Activated CD4-positive, alpha-beta T cell treated with anti-CD3 and anti-CD28 coated beads for 4 hours (primary cell): ENCODE data around the gene UPB1.
"Not testable (repeated sequence)": the region's sequence is repeated elsewhere in the genome, so short reads cannot be mapped to it uniquely, and the experiment has no call there.

Experiments used
- DNase-seq, 2 donors: peaks; one replicate each; pipeline ENCODE4 v3.0.0-alpha.2; 2020

Gene UPB1

GRCh38 chr22:24482998-24483397 lies 12.1 kb upstream of the UPB1 start:
- DNase-seq, result no peak

DNA sequence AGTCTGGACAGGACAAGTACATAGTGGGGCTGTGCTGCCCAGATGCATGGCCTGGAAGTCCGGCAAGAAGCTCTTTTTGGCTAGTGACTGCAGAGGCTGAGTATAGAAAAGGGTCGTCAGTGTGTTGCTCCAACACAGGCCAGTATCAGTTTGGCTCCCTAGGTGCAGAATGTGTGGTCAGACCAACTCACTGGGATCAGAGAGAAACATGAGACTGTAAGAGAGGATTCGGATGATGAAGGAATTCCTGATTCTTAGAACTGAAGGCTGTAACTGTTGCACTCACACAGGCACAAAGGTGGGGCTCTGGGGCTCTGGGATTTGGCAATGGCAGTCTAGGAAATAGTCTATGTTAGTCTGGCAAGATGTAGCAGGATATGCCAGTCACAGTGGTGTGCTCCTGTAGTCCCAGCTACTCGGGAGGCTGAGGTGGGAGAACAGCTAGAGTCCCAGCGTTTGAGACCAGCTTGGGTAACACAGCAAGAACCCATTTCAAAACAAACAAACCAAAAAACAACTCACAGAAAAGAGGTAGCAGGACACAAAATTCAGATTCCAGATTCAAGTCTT lies 11.1 kb upstream of the UPB1 start:
- no peak for DNase-seq

- no peak for DNase-seq
Observed at GRCh38 chr22:24485170-24485569, 10.0 kb upstream of the UPB1 start.

GRCh38 chr22:24485608-24486007 lies 9.5 kb upstream of the UPB1 start:
- DNase-seq, result no peak

- DNase-seq, result no peak
Observed at GRCh38 chr22:24486501-24486921, 8.6 kb upstream of the UPB1 start.

DNA sequence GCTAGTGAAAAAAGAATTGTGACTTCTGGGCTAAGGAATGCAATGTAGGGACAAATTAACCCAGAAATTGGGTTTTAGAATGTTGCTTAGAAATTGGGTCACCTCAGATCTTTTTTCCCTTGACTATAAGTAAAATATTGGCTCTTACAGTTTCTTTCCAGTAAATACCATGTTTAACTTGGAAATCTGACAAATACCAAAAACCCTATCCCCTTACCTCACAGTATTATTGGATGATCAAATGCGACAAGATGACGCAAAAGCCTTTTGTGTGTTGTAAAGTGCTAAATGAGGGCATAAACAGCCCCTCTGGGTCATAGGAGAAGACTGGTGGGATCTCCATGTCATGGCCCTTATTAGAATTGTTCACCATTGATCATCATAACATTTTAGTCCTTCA lies 6.1 kb upstream of the UPB1 start:
- no peak for DNase-seq

DNA sequence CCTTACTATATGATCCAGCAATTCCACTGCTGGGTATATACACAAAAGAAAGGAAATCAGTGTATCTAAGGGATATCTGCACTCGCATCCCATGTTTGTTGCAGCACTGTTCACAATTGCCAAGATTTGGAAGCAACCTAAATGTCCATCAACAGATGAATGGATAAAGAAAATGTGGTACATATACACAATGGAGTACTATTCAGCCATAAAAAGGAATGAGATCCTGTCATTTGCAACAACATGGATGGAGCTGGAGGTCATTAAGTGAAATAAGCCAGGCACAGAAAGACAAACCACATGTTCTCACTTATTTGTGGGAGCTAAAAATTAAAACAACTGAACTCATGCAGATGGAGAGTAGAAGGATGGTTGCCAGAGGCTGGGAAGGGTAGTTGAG lies 5.7 kb upstream of the UPB1 start:
- not testable (repeated sequence) for DNase-seq

DNA sequence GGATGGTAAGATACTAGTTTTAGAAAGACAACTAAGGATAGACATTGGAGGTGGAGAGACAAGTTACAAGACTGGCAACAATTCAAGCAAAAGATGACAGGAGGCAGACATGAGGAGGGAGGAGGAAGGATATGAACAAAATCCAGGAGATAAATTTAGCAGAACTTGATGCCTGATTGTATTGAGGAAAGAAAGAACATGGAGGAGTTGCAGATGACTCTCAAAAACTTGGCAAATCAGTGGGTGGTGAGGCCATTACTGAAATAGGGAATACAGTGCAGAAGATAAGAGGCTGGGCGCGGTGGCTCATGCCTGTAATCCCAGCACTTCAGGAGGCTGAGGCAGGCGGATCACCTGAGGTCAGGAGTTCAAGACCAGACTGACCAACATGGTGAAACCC lies 2.7 kb upstream of the UPB1 start:
- no peak for DNase-seq

DNA sequence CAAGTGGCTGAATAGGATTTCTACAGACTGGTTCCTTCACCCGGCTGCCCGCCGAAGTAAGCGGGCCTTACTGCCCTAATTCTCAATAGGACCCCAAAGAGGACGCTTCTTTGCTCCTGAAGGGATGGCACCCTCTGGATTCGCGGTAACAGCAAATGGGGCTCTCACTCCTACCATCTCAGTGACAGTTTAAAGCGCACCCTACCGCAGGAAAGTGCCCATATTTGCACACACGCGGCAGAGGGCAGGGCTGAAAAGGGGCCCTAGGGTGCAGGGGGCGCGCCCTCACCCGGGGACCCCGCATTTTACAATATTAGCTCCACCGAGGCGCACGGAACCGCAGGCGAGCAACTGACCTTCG lies 985 bp upstream of the UPB1 start:
- no peak for DNase-seq

- no peak for DNase-seq
Observed at GRCh38 chr22:24495365-24495675, 188 bp downstream of the UPB1 start.

DNA sequence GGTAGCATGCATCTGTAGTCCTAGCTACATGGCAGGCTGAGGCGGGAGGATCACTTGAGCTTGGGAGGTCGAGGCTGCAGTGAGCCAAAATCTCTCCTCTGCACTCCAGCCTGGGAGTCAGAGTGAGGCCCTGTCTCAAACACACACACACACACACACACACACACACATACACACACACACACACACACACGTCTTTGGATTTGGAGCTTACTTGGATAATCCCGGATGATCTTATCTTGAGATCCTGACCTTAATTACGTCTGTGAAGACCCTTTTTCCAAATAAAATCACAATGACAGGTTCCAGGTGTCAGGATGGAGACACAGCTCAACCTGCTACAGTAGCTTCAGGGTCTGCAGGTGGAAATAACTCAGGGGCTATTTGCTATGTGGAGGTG lies 1.1 kb downstream of the UPB1 start:
- no peak for DNase-seq

DNA sequence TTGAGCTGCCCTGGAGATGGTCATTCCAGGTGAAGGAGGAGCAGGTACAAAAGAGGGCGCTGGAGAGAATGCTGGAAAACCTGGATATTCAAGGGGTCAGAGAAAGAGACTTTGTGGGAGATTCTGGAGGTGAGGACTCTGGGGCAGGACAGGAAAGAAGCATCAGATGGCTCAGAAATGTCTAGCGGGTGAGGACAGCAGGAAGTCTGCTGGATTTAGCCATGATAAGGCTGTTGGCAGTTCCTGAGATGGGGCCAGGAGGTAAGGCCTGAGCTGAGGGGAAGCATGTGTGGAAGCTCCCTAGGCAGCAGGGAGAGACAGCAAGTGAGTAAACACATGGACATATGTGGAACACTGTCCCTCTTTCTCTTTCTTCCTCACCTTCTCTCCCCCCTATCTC lies 1.5 kb downstream of the UPB1 start:
- no peak for DNase-seq

GRCh38 chr22:24497841-24498258 lies 2.7 kb downstream of the UPB1 start:
- DNase-seq, result no peak

DNA sequence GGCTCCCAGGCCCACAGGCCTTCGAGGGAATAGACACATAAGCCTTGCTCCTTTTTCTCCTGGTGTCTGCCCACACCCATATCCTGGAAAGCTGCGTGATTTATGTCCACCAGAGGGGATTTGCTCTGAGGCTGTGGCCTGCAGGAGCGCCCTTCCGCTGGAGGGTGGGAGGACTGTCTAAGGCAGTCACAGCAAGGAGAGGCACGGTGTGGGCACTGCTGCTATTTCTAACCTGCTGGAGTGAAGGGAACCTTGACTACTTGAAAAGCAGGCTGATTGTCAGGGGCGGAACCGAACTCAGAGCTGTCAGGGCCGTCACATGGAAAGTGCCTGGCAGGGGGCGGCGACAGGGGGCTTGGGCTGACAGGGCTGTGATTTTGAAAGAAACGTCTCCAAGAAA lies 3.7 kb downstream of the UPB1 start:
- no peak for DNase-seq

- no peak for DNase-seq
Observed at GRCh38 chr22:24499706-24500276, 4.7 kb downstream of the UPB1 start.

DNA sequence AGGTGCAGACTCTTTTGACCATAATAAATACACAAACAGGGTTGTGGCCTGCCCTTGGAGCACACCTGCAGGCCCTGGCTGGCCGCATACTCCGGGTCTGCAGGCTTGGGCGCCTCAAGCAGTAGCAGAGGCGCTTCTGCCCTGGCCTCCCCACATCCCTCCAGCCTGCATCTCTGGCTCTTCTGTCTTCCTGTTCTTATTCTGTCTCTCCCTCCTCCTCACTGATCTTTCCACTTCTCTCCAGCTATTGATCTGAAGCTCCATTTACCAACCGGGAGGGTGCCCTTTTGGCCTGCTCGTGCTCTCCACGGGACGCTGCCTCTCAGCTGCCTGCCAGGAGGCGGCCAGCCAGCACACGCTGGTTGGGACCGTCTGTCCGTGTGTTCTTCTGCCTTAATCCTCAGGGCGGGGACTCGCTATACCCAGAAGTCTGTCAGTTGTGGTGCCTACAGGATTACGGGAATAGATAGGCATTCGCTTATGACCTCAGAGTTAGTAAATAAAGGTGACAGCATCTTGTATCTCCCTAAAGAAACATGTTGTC lies 5.2 kb downstream of the UPB1 start:
- DNase-seq, result no peak

GRCh38 chr22:24501301-24502005 lies 6.3 kb downstream of the UPB1 start:
- no peak for DNase-seq

- DNase-seq, result no peak
Observed at GRCh38 chr22:24502034-24502433, 6.9 kb downstream of the UPB1 start.

DNA sequence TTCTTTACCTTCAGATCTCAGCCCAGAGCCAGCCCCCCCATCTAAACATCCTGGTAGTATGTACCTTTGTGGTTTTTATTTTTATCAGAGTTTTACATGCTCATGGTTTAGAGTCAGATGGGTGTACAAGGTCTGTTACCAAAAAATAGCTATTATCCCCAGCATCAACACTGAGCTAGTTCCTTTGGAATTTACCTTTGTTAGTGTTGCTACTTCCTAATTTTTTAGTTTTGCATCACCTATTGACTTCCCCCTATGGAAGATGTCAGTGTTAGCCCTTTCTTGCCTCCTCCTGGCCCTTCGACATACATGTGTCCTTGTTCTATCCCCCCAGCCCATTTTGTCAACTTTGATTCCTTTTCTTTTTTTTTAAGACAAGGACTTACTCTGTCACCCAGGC lies 7.4 kb downstream of the UPB1 start:
- DNase-seq, result no peak

- DNase-seq, result peak; percentile 55 to 71
Observed at GRCh38 chr22:24503137-24503842, 8.2 kb downstream of the UPB1 start.

- DNase-seq, result no peak
Observed at GRCh38 chr22:24503843-24504338, 8.8 kb downstream of the UPB1 start.

- DNase-seq, result no peak
Observed at GRCh38 chr22:24504540-24504939, 9.4 kb downstream of the UPB1 start.

DNA sequence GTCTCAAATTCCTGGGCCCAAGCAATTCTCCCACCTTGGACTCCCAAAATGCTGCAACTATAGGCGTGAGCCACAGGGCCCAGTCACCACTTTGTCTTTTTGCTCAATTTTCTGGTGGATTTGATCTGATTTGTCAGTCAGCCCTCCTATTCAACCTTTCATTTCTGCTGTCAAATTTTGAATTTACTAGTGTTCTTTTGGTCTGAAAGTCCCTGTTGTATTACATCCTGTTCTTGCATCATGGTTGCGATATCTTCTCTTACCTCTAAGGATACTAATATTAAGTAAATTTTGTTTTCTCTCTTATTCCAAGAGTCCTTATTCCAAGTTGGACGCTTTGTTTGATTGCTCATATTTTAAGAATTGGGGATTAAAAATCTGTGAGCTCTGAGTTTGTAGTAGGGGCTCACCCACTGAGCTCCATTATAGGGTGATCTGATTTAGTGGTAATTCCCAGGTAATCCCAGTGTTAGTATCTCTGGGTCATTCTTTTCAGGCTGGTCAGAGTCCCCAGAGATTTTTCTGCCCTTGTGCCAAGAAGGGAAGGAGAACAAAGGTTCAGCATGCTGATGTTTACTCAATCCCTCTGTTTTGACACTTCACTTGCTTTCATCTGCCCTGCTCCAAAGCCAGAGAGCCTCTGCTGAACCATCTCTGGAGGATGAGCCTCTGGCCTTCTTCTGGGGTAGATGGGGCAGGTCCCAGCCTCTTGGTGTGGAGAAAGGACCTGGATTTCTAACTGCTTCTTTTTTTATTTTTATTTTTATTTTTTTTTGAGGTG lies 10.0 kb downstream of the UPB1 start:
- no peak for DNase-seq
